ENCODE data around the gene BCL7C.
A peak's percentile ranks its signal among the peaks of the same experiment; 100 is the strongest.
"Not testable (repeated sequence)": the region's sequence is repeated elsewhere in the genome, so short reads cannot be mapped to it uniquely, and the experiment has no call there.

The BCL7C gene

GRCh38 chr16:30894540-30895368 lies 877 bp upstream of the BCL7C start:
- DNase-seq = no peak

GRCh38 chr16:30893417-30893743 lies 497 bp downstream of the BCL7C start:
- DNase-seq = no peak

GRCh38 chr16:30892670-30893416 lies 1.0 kb downstream of the BCL7C start:
- DNase-seq = no peak

GRCh38 chr16:30891043-30891823 lies 2.6 kb downstream of the BCL7C start:
- DNase-seq = not testable (repeated sequence)

- DNase-seq = no peak
Observed at GRCh38 chr16:30889721-30890120, 4.2 kb downstream of the BCL7C start.

- no peak for DNase-seq
Observed at GRCh38 chr16:30888856-30889499, 4.9 kb downstream of the BCL7C start.

GRCh38 chr16:30887927-30888326 lies 6.0 kb downstream of the BCL7C start:
- no peak for DNase-seq

GRCh38 chr16:30886145-30886544 lies 7.7 kb downstream of the BCL7C start:
- no peak for DNase-seq

GRCh38 chr16:30885196-30885595 lies 8.7 kb downstream of the BCL7C start:
- DNase-seq = no peak

- DNase-seq = no peak
Observed at GRCh38 chr16:30884760-30885159, 9.1 kb downstream of the BCL7C start.

GRCh38 chr16:30882429-30883310 lies 11.2 kb downstream of the BCL7C start:
- DNase-seq = no peak

GRCh38 chr16:30876867-30877266 lies 17.0 kb downstream of the BCL7C start:
- DNase-seq = no peak

- DNase-seq = peak in 1 of 2 experiments; percentile 22
Observed at GRCh38 chr16:30875871-30876801, 17.7 kb downstream of the BCL7C start.

GRCh38 chr16:30874821-30875717 lies 18.8 kb downstream of the BCL7C start:
- peak; percentile 78 to 81 for DNase-seq

- no peak for DNase-seq
Observed at GRCh38 chr16:30874244-30874820, 19.5 kb downstream of the BCL7C start.

- DNase-seq = no peak
Observed at GRCh38 chr16:30870904-30871303, 23.0 kb downstream of the BCL7C start.

- peak in 1 of 2 experiments; percentile 55 for DNase-seq
Observed at GRCh38 chr16:30867747-30868146, 26.1 kb downstream of the BCL7C start.

GRCh38 chr16:30866031-30866430 lies 27.8 kb downstream of the BCL7C start:
- DNase-seq = no peak

GRCh38 chr16:30863178-30863577 lies 30.7 kb downstream of the BCL7C start:
- DNase-seq = not testable (repeated sequence)

All from SW 1271 (cell line).